Gastrocnemius medialis (tissue), 4 donors: Measurements from ENCODE around the gene VIL1. TPM values are rescaled to one million over a fixed set of nuclear protein-coding genes. Genes with fewer than 3 reads are reported as not detected.

Experiments
- ATAC-seq, 2 donors: fragments of 150-250 bp; one replicate each; pipeline ENCODE4 v1.9.1; 2016
- DNase-seq, 2 donors: peaks; one replicate each; pipeline ENCODE4 v3.0.0-alpha.2; 2019
- H3K27ac ChIP-seq, 4 donors: fragments of 200-600 bp; sonication (generic); 1 replicate in 1 of 4; 2 replicates in 3 of 4; pipeline ENCODE4 v1.5.1; 2016 to 2018; ENCODE audit warnings: mild to moderate bottlenecking in 2 of 4, moderate library complexity in 1 of 4
- H3K27me3 ChIP-seq, 3 donors: fragments of 200-600 bp; sonication (generic) in 2 of 3; 1 replicate in 1 of 3; 2 replicates in 2 of 3; pipeline versions ENCODE4 v1.5.1 to v1.6.0; 2016 to 2019; ENCODE audit warnings: mild to moderate bottlenecking in 1 of 3, moderate library complexity in 1 of 3
- H3K36me3 ChIP-seq, 2 donors: fragments of 200-600 bp; sonication (generic) in 1 of 2; one replicate each; pipeline ENCODE4 v1.5.1; 2017 to 2018
- H3K4me1 ChIP-seq, 2 donors: fragments of 200-600 bp; sonication (generic) in 1 of 2; one replicate each; pipeline ENCODE4 v1.5.1; 2016 to 2017; ENCODE audit warnings: mild to moderate bottlenecking in 2 of 2
- H3K4me3 ChIP-seq, 4 donors: fragments of 200-600 bp; sonication (generic) in 3 of 4; 1 replicate in 1 of 4; 2 replicates in 3 of 4; pipeline ENCODE4 v1.5.1; 2016 to 2019; ENCODE audit warnings: mild to moderate bottlenecking in 2 of 4
- H3K9me3 ChIP-seq, 3 donors: fragments of 200-600 bp; sonication (generic) in 2 of 3; 1 replicate in 1 of 3; 2 replicates in 2 of 3; pipeline ENCODE4 v1.5.1; 2016 to 2019
- POLR2A ChIP-seq, 2 donors: fragments of 450-650 bp; IDR thresholded peaks; one replicate each; pipeline ENCODE4 v1.6.1; 2017; ENCODE audit warnings: antibody characterized with exemption in 2 of 2, mild to moderate bottlenecking in 2 of 2, moderate library complexity in 2 of 2
- in situ Hi-C, 4 donors: fragments of 200-750 bp; cut with MboI; loops; one replicate each; pipeline versions ENCODE4 v1.15.0 to v1.8.0; 2017; ENCODE audit warnings: low sequenced_read_pairs in 4 of 4
- intact Hi-C: fragments of 100-400 bp; cut with DNase I; formaldehyde crosslinking; loops from one replicate; pipeline ENCODE4 v1.15.1; 2023; ENCODE audit warnings: low total_unique reads
- total RNA-seq, 4 donors: library from RNA; depleted of rRNA; stranded (reverse); fragments of >200 nt; gene quantifications; one replicate each; pipeline versions ENCODE4 v1.1.0 to v1.2.3, GENCODE V29; 2016
- TF ChIP-seq, protein P1 (sequence below), 5 experiments: fragments of 450-650 bp in 3 of 5; fragments of 200-600 bp in 2 of 5; sonication (generic) in 2 of 5; IDR thresholded peaks in 4 of 5; conservative IDR thresholded peaks in 1 of 5; 1 replicate in 4 of 5; 2 replicates in 1 of 5; pipeline ENCODE4 v1.5.1; 2016 to 2019; ENCODE audit warnings: antibody characterized with exemption in 5 of 5, mild to moderate bottlenecking in 3 of 5, moderate library complexity in 3 of 5

The VIL1 gene
- total RNA-seq, 4 donors from 2014 or later, result 0.03 to 1.8 TPM; not detected in 2

DNA sequence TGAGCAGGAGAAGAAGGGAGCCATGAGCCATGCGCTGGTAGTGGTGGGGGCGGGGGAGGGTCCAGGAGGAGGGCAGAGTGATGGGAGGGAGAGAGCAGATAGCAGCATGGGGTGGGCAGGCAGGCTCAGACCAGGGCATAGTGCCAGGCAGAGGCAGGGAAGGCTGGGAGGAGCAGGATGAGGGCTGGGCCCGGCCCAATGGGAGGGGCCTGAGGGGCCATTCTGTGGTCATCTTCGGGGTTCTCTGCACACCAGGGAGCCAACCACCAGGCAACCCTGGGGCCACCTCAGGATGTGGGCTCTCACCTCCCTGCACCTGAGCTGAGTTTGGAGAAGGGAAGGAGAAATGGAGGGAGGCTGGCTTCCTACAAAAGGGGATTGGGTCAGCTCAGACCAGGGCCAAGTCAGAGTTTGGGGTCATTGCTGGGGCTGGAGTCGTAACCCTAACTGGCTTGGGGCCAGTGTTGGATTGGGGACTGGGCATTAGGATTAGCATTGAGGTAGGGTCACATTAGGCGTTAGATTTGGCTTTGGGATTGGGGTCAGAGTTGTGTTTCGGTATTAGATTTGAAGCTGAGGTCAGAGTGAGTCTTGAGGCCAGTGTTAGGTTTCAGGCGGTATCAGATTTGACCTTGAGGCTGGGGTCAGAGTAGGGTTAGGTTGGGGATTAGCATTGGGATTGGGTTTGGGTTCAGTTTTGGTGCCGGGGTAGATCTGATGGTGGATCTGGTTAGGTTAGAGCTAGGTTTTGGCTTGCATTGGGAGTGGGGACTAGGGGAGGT, 11.2 kb downstream of the VIL1 start:
- intact Hi-C loops (no loop called here), in situ Hi-C loops (no loop called here)
- H3K9me3 ChIP-seq, result no peaks in the 10 kb centered on the region
- no peak overlapping the region for H3K4me3 ChIP-seq
- no peak overlapping the region for H3K27ac ChIP-seq
- TF ChIP-seq POLR2A (IDR thresholded peaks at IDR 0.05), result no peak
- TF ChIP-seq, protein P1, sequence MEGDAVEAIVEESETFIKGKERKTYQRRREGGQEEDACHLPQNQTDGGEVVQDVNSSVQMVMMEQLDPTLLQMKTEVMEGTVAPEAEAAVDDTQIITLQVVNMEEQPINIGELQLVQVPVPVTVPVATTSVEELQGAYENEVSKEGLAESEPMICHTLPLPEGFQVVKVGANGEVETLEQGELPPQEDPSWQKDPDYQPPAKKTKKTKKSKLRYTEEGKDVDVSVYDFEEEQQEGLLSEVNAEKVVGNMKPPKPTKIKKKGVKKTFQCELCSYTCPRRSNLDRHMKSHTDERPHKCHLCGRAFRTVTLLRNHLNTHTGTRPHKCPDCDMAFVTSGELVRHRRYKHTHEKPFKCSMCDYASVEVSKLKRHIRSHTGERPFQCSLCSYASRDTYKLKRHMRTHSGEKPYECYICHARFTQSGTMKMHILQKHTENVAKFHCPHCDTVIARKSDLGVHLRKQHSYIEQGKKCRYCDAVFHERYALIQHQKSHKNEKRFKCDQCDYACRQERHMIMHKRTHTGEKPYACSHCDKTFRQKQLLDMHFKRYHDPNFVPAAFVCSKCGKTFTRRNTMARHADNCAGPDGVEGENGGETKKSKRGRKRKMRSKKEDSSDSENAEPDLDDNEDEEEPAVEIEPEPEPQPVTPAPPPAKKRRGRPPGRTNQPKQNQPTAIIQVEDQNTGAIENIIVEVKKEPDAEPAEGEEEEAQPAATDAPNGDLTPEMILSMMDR (IDR thresholded peaks at IDR 0.05 in 4 of 5, conservative IDR thresholded peaks at IDR 0.05 in 1 of 5), result no peak
- DNase-seq (no peak), ATAC-seq (no peak)
- H3K4me1 ChIP-seq, result no peaks in the 10 kb centered on the region
- H3K27me3 ChIP-seq, result no peaks in the 10 kb centered on the region
- H3K36me3 ChIP-seq, result no peaks in the 10 kb centered on the region

- TF ChIP-seq POLR2A (IDR thresholded peaks at IDR 0.05), result no peak
- TF ChIP-seq, protein P1 (IDR thresholded peaks at IDR 0.05 in 4 of 5, conservative IDR thresholded peaks at IDR 0.05 in 1 of 5), result no peak
- Histone ChIP-seq H3K4me3 (no peak overlapping the region), H3K4me1 (no peaks in the 10 kb centered on the region), H3K9me3 (no peaks in the 10 kb centered on the region), H3K36me3 (no peaks in the 10 kb centered on the region), H3K27ac (no peak overlapping the region), H3K27me3 (no peaks in the 10 kb centered on the region)
- DNase-seq (no peak), ATAC-seq (no peak)
- intact Hi-C loops, result no loop called here
- in situ Hi-C loops, result no loop called here
Observed at GRCh38 chr2:218430721-218431120, 11.8 kb downstream of the VIL1 start.

DNA sequence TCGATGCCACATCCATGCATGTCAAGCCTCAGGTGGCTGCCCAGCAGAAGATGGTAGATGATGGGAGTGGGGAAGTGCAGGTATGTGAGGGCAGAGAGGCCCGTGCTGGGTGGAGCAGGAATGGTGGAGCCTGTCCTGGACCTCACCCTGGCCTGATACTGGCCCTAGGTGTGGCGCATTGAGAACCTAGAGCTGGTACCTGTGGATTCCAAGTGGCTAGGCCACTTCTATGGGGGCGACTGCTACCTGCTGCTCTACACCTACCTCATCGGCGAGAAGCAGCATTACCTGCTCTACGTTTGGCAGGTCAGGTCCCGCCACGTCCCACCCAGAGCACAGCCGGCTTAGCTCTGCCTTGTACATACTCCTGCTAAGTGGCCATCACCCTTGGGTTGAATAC, 13.0 kb downstream of the VIL1 start:
- no peaks in the 10 kb centered on the region for H3K9me3 ChIP-seq
- ATAC-seq, result no peak
- H3K27me3 ChIP-seq, result no peaks in the 10 kb centered on the region
- TF ChIP-seq, protein P1 (IDR thresholded peaks at IDR 0.05 in 4 of 5, conservative IDR thresholded peaks at IDR 0.05 in 1 of 5), result no peak
- no peak for TF ChIP-seq POLR2A (IDR thresholded peaks at IDR 0.05)
- intact Hi-C loops (no loop called here), in situ Hi-C loops (no loop called here)
- H3K36me3 ChIP-seq, result no peaks in the 10 kb centered on the region
- no peak overlapping the region for H3K27ac ChIP-seq
- DNase-seq, result no peak
- no peaks in the 10 kb centered on the region for H3K4me1 ChIP-seq
- H3K4me3 ChIP-seq, result no peak overlapping the region

GRCh38 chr2:218432676-218433365, 13.9 kb downstream of the VIL1 start:
- TF ChIP-seq, protein P1 (IDR thresholded peaks at IDR 0.05 in 4 of 5, conservative IDR thresholded peaks at IDR 0.05 in 1 of 5), result no peak
- TF ChIP-seq POLR2A (IDR thresholded peaks at IDR 0.05), result no peak
- in situ Hi-C loops (no loop called here), intact Hi-C loops (no loop called here)
- Histone ChIP-seq H3K27me3 (no peaks in the 10 kb centered on the region), H3K4me3 (no peak overlapping the region), H3K9me3 (no peaks in the 10 kb centered on the region), H3K27ac (no peak overlapping the region), H3K36me3 (no peaks in the 10 kb centered on the region), H3K4me1 (no peaks in the 10 kb centered on the region)
- ATAC-seq, result no peak
- DNase-seq, result no peak
